WTC11 (cell line): ENCODE data around the gene ZDHHC4. TPM values are rescaled to one million over a fixed set of nuclear protein-coding genes. Genes with fewer than 3 reads are reported as not detected.

Source experiments
- ATAC-seq: fragments of 200-7000 bp; cut with Tn5 transposase; 2 replicates; pipeline ENCODE4 v1.10.0; 2021; ENCODE audit warnings: mild to moderate bottlenecking, moderate library complexity
- CTCF ChIA-PET: fragments of 300-600 bp; sonication (Branson Sonifier 250); formaldehyde crosslinking; loops from one replicate; lab custom pipeline; 2021; ENCODE audit warnings: antibody characterized with exemption; lab: Charles Lee
- POLR2A ChIA-PET: fragments of 350-600 bp; sonication (Branson Sonifier 250); formaldehyde crosslinking; loops from one replicate; lab custom pipeline; 2021; ENCODE audit warnings: antibody characterized with exemption; lab: Charles Lee
- DNase-seq: peaks from one replicate; pipeline ENCODE4 v3.0.0; 2021; ENCODE audit warnings: low spot score
- H3K27ac Mint-ChIP-seq: 2 replicates; pipeline ENCODE4 v1.8.0; 2021; ENCODE audit warnings: mixed read lengths
- H3K27me3 Mint-ChIP-seq: 2 replicates; pipeline ENCODE4 v1.8.0; 2021; ENCODE audit warnings: low read depth, mild to moderate bottlenecking, moderate library complexity, mixed read lengths
- H3K36me3 Mint-ChIP-seq: 2 replicates; pipeline ENCODE4 v1.8.0; 2021; ENCODE audit warnings: mixed read lengths
- H3K4me1 Mint-ChIP-seq: 2 replicates; pipeline ENCODE4 v1.8.0; 2022; ENCODE audit warnings: mixed read lengths
- H3K4me3 Mint-ChIP-seq: 2 replicates; pipeline ENCODE4 v1.8.0; 2021; ENCODE audit warnings: mild to moderate bottlenecking, moderate library complexity, mixed read lengths
- H3K9me3 Mint-ChIP-seq: 2 replicates; pipeline ENCODE4 v1.8.0; 2021; ENCODE audit warnings: mixed read lengths
- ARID4B ChIP-seq: sonication (generic); formaldehyde crosslinking; IDR thresholded peaks from 2 replicates; pipeline ENCODE4 v1.8.0; 2023; ENCODE audit warnings: missing genetic modification reagents, mild to moderate bottlenecking, borderline replicate concordance
- ATF2 ChIP-seq: sonication (generic); formaldehyde crosslinking; IDR thresholded peaks from 2 replicates; pipeline ENCODE4 v1.8.1; 2022; ENCODE audit warnings: low read depth, missing genetic modification reagents, borderline replicate concordance
- ESRRA ChIP-seq: sonication (generic); formaldehyde crosslinking; IDR thresholded peaks from 2 replicates; pipeline ENCODE4 v1.8.1; 2022; ENCODE audit warnings: mild to moderate bottlenecking, missing genetic modification reagents, borderline replicate concordance
- KAT7 ChIP-seq: sonication (generic); formaldehyde crosslinking; IDR thresholded peaks from 2 replicates; pipeline ENCODE4 v1.8.1; 2023; ENCODE audit warnings: missing genetic modification reagents, mild to moderate bottlenecking, borderline replicate concordance
- MYBL2 ChIP-seq: sonication (generic); formaldehyde crosslinking; IDR thresholded peaks from 2 replicates; pipeline ENCODE4 v1.8.1; 2023; ENCODE audit warnings: mild to moderate bottlenecking, moderate library complexity, missing genetic modification reagents
- NFATC4 ChIP-seq: fragments of 250-450 bp; sonication (Bioruptor Pico); IDR thresholded peaks from 2 replicates; pipeline ENCODE4 v1.9.0; 2021; ENCODE audit warnings: mild to moderate bottlenecking
- NFYB ChIP-seq: sonication (generic); formaldehyde crosslinking; conservative IDR thresholded peaks from 2 replicates; pipeline ENCODE4 v1.8.0; 2022; ENCODE audit warnings: low read depth, missing genetic modification reagents
- NR2C2 ChIP-seq: sonication (generic); formaldehyde crosslinking; IDR thresholded peaks from 2 replicates; pipeline ENCODE4 v1.8.0; 2022; ENCODE audit warnings: mild to moderate bottlenecking, missing genetic modification reagents
- NR3C1 ChIP-seq: sonication (generic); formaldehyde crosslinking; conservative IDR thresholded peaks from 2 replicates; pipeline ENCODE4 v1.8.1; 2023; ENCODE audit warnings: low read depth, mild to moderate bottlenecking, missing genetic modification reagents
- PRDM15 ChIP-seq: sonication (generic); formaldehyde crosslinking; IDR thresholded peaks from 2 replicates; pipeline ENCODE4 v1.8.0; 2022; ENCODE audit warnings: missing genetic modification reagents
- ZMAT4 ChIP-seq: fragments of 250-450 bp; sonication (Bioruptor Pico); IDR thresholded peaks from 2 replicates; pipeline ENCODE4 v1.9.0; 2021; ENCODE audit warnings: mild to moderate bottlenecking
- ZNF138 ChIP-seq: sonication (generic); formaldehyde crosslinking; conservative IDR thresholded peaks from 2 replicates; pipeline ENCODE4 v1.8.1; 2022; ENCODE audit warnings: mild to moderate bottlenecking, moderate library complexity, missing genetic modification reagents
- ZNF232 ChIP-seq: sonication (generic); formaldehyde crosslinking; IDR thresholded peaks from 2 replicates; pipeline ENCODE4 v1.8.0; 2022; ENCODE audit warnings: mild to moderate bottlenecking, missing genetic modification reagents
- ZNF396 ChIP-seq: fragments of 250-450 bp; sonication (Bioruptor Pico); IDR thresholded peaks from 2 replicates; pipeline ENCODE4 v1.8.0; 2021; ENCODE audit warnings: mild to moderate bottlenecking, moderate library complexity, borderline replicate concordance
- ZNF423 ChIP-seq: fragments of 250-450 bp; sonication (Bioruptor Pico); IDR thresholded peaks from 2 replicates; pipeline ENCODE4 v2.1.2; 2022; ENCODE audit warnings: mild to moderate bottlenecking, moderate library complexity
- ZNF512 ChIP-seq: sonication (generic); formaldehyde crosslinking; IDR thresholded peaks from 2 replicates; pipeline ENCODE4 v1.8.1; 2022; ENCODE audit warnings: missing genetic modification reagents, borderline replicate concordance
- total RNA-seq: library from RNA; stranded (reverse); gene quantifications from 3 replicates; pipeline ENCODE4 v1.2.3, GENCODE V29; 2021
- TF ChIP-seq, protein P1 (sequence below): fragments of 200-600 bp; IDR thresholded peaks from 2 replicates; pipeline ENCODE4 v1.8.0; 2022; ENCODE audit warnings: antibody characterized with exemption
- TF ChIP-seq, protein P2 (sequence below): sonication (generic); formaldehyde crosslinking; IDR thresholded peaks from 2 replicates; pipeline ENCODE4 v1.8.1; 2022; ENCODE audit warnings: mild to moderate bottlenecking, moderate library complexity, missing genetic modification reagents

The ZDHHC4 gene
- total RNA-seq, 1 experiment from 2014 or later = 37.7 TPM

- CTCF ChIA-PET = no interaction called here
- peaks cover 14% of the 10 kb centered on the region for H3K36me3 Mint-ChIP-seq
- no peak for DNase-seq
- H3K27me3 Mint-ChIP-seq = no peaks in the 10 kb centered on the region
- no peaks in the 10 kb centered on the region for H3K9me3 Mint-ChIP-seq
- H3K4me1 Mint-ChIP-seq = no peaks in the 10 kb centered on the region
- POLR2A ChIA-PET = no interaction called here
- no peak for ATAC-seq
- no peak overlapping the region for H3K4me3 Mint-ChIP-seq
- no peak overlapping the region for H3K27ac Mint-ChIP-seq
- no peak for TF ChIP-seq ZNF423
- no peak for TF ChIP-seq NR3C1 (CRISPR knock-in tag)
- TF ChIP-seq, protein P1, sequence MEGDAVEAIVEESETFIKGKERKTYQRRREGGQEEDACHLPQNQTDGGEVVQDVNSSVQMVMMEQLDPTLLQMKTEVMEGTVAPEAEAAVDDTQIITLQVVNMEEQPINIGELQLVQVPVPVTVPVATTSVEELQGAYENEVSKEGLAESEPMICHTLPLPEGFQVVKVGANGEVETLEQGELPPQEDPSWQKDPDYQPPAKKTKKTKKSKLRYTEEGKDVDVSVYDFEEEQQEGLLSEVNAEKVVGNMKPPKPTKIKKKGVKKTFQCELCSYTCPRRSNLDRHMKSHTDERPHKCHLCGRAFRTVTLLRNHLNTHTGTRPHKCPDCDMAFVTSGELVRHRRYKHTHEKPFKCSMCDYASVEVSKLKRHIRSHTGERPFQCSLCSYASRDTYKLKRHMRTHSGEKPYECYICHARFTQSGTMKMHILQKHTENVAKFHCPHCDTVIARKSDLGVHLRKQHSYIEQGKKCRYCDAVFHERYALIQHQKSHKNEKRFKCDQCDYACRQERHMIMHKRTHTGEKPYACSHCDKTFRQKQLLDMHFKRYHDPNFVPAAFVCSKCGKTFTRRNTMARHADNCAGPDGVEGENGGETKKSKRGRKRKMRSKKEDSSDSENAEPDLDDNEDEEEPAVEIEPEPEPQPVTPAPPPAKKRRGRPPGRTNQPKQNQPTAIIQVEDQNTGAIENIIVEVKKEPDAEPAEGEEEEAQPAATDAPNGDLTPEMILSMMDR = no peak
- TF ChIP-seq ZMAT4 (CRISPR knock-in tag) = no peak
- TF ChIP-seq ZNF138 (CRISPR knock-in tag) = no peak
- no peak for TF ChIP-seq NFYB (CRISPR knock-in tag)
- TF ChIP-seq ZNF396 (CRISPR knock-in tag) = no peak
- TF ChIP-seq ZNF232 (CRISPR knock-in tag) = no peak
- TF ChIP-seq KAT7 (CRISPR knock-in tag) = no peak
- no peak for TF ChIP-seq ATF2 (CRISPR knock-in tag)
These were observed 27.2 kb downstream of the ZDHHC4 start for GRCh38 chr7:6604458-6604857.

- DNase-seq (no peak), ATAC-seq (no peak)
- H3K27ac Mint-ChIP-seq = no peak overlapping the region
- H3K9me3 Mint-ChIP-seq = no peaks in the 10 kb centered on the region
- POLR2A ChIA-PET = interaction anchor here (0.6 kb wide), 1 partner anchor 90 kb away, joined by 3 read pairs; no protein-coding TSS in a partner anchor
- CTCF ChIA-PET = no interaction called here
- no peaks in the 10 kb centered on the region for H3K4me1 Mint-ChIP-seq
- H3K27me3 Mint-ChIP-seq = no peaks in the 10 kb centered on the region
- peaks cover 12% of the 10 kb centered on the region for H3K36me3 Mint-ChIP-seq
- no peak overlapping the region for H3K4me3 Mint-ChIP-seq
- TF ChIP-seq ZNF512 (CRISPR knock-in tag) = no peak
- TF ChIP-seq ARID4B (CRISPR knock-in tag) = no peak
- no peak for TF ChIP-seq NR2C2 (CRISPR knock-in tag)
- TF ChIP-seq ESRRA (CRISPR knock-in tag) = no peak
- no peak for TF ChIP-seq KAT7 (CRISPR knock-in tag)
- no peak for TF ChIP-seq MYBL2 (CRISPR knock-in tag)
- TF ChIP-seq NFATC4 (CRISPR knock-in tag) = no peak
- no peak for TF ChIP-seq PRDM15
- TF ChIP-seq, protein P2, sequence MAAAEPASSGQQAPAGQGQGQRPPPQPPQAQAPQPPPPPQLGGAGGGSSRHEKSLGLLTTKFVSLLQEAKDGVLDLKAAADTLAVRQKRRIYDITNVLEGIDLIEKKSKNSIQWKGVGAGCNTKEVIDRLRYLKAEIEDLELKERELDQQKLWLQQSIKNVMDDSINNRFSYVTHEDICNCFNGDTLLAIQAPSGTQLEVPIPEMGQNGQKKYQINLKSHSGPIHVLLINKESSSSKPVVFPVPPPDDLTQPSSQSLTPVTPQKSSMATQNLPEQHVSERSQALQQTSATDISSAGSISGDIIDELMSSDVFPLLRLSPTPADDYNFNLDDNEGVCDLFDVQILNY = no peak
These were observed 29.8 kb downstream of the ZDHHC4 start for GRCh38 chr7:6606866-6607583.
